ENCODE measurements around the gene PHLDA3.

Gene PHLDA3

GRCh38 chr1:201511941-201512539 is 43.1 kb upstream of the PHLDA3 start:
- no peaks in the 10 kb centered on the region for H4K20me1 ChIP-seq (ENCODE audit: insufficient read depth, low read length)
- peak overlapping the region; percentile 60 for H3K9ac ChIP-seq (ENCODE audit: low read length)
- H3K4me3 ChIP-seq (ENCODE audit: low read length) = peak overlapping the region; percentile 65
- TF ChIP-seq EZH2phosphoT487 (IDR thresholded peaks at IDR 0.05; ENCODE audit: low read depth) = no peak
- TF ChIP-seq CTCF (IDR thresholded peaks at IDR 0.05; ENCODE audit: low read depth, low read length) = no peak
- H2AFZ ChIP-seq (ENCODE audit: low read depth, low read length) = no peak overlapping the region
- peaks cover 9% of the 10 kb centered on the region for H3K36me3 ChIP-seq (replicated peaks; ENCODE audit: low read depth, low read length)
- H3K4me1 ChIP-seq (ENCODE audit: low read length) = peaks cover 54% of the 10 kb centered on the region
- H3K27ac ChIP-seq (ENCODE audit: low read length) = peak overlapping the region; percentile 83
- no peaks in the 10 kb centered on the region for H3K9me3 ChIP-seq (ENCODE audit: insufficient read depth, low read length)
- no peaks in the 10 kb centered on the region for H3K27me3 ChIP-seq (ENCODE audit: low read depth, low read length)
- H3K4me2 ChIP-seq (ENCODE audit: low read length) = peak overlapping the region; percentile 79
- H3K79me2 ChIP-seq (ENCODE audit: low read length) = peaks cover 8% of the 10 kb centered on the region; the same call in 1 of the 2 replicates

- TF ChIP-seq CTCF (IDR thresholded peaks at IDR 0.05; ENCODE audit: low read depth, low read length) (no peak), EZH2phosphoT487 (IDR thresholded peaks at IDR 0.05; ENCODE audit: low read depth) (no peak)
- Histone ChIP-seq H3K27ac (ENCODE audit: low read length) (peak overlapping the region; percentile 83), H3K36me3 (replicated peaks; ENCODE audit: low read depth, low read length) (peaks cover 9% of the 10 kb centered on the region), H3K9me3 (ENCODE audit: insufficient read depth, low read length) (no peaks in the 10 kb centered on the region), H4K20me1 (ENCODE audit: insufficient read depth, low read length) (no peaks in the 10 kb centered on the region), H3K4me1 (ENCODE audit: low read length) (peaks cover 54% of the 10 kb centered on the region), H3K27me3 (ENCODE audit: low read depth, low read length) (no peaks in the 10 kb centered on the region), H2AFZ (ENCODE audit: low read depth, low read length) (no peak overlapping the region), H3K79me2 (ENCODE audit: low read length) (peaks cover 12% of the 10 kb centered on the region), H3K9ac (ENCODE audit: low read length) (peak overlapping the region; percentile 60), H3K4me3 (ENCODE audit: low read length) (peak overlapping the region; percentile 65), H3K4me2 (ENCODE audit: low read length) (peak overlapping the region; percentile 79)
These were observed 42.5 kb upstream of the PHLDA3 start for GRCh38 chr1:201511396-201511940.

DNA sequence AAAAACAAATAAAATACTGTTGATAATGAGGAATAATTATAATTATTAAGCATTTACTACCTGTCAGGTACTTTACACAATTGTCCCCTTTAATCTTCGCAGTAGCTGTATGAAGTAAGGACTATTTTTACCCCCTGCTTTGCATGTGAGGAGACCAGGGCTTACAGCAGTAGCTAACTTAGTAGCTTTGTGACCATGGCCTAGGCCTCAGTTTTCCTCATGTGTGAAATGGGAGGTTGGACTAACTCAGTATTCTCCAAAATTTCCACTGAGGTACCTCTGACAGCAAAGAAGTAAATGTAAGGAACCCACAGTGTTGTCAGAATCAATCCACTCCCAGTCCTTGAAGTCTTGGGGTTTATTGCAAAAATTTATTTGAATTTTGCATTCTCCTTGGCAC is 41.7 kb upstream of the PHLDA3 start:
- Histone ChIP-seq H3K4me1 (ENCODE audit: low read length) (peaks cover 59% of the 10 kb centered on the region), H3K9me3 (ENCODE audit: insufficient read depth, low read length) (no peaks in the 10 kb centered on the region), H3K27me3 (ENCODE audit: low read depth, low read length) (no peaks in the 10 kb centered on the region), H4K20me1 (ENCODE audit: insufficient read depth, low read length) (no peaks in the 10 kb centered on the region), H3K79me2 (ENCODE audit: low read length) (peaks cover 19% of the 10 kb centered on the region), H3K9ac (ENCODE audit: low read length) (peak overlapping the region; percentile 28; the same call in 1 of the 2 replicates), H3K4me3 (ENCODE audit: low read length) (peak overlapping the region; percentile 9; the same call in 1 of the 2 replicates), H3K27ac (ENCODE audit: low read length) (peak overlapping the region; percentile 83), H3K4me2 (ENCODE audit: low read length) (peak overlapping the region; percentile 79), H2AFZ (ENCODE audit: low read depth, low read length) (no peak overlapping the region), H3K36me3 (replicated peaks; ENCODE audit: low read depth, low read length) (peaks cover 9% of the 10 kb centered on the region)
- TF ChIP-seq EZH2phosphoT487 (IDR thresholded peaks at IDR 0.05; ENCODE audit: low read depth) (no peak), CTCF (IDR thresholded peaks at IDR 0.05; ENCODE audit: low read depth, low read length) (no peak)

DNA sequence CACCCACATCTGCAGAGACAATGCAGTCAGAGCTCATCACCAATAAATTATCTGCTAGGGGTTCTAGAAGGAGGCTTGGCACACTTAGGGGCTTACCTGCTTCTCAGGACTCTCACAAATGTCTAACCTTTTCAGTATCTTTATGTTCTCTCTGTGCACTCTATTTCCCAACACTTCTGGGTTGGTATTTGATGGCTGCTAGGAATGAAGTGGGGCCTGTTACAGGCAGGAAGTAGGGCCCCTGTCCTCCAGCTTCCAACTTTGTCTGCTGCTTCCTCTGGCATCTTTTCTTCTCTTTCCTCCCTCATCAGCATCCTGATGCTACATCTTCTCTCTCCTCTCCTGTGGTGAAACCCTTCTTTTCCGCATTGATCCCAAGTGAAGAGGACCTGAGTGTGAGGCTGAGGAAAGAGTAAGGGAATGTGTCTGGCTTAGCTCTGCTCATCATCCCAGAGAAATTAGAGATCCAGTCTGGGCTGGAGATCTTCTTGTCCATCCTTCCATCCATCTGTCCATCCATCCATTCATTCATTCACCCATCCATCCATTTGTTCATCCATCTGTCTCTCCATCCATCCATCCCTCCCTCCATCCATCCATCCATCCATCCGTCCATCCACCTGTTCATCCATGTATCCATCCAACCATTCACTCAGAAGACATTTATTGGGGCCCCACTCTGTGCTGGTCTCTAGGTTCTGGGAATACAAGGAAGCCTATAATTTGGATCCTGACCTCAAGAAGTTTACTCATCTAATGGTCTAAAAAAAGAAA is 40.8 kb upstream of the PHLDA3 start:
- Histone ChIP-seq H2AFZ (ENCODE audit: low read depth, low read length) (no peak overlapping the region), H3K4me1 (ENCODE audit: low read length) (peaks cover 68% of the 10 kb centered on the region), H3K27me3 (ENCODE audit: low read depth, low read length) (no peaks in the 10 kb centered on the region), H3K36me3 (replicated peaks; ENCODE audit: low read depth, low read length) (peaks cover 11% of the 10 kb centered on the region), H3K9me3 (ENCODE audit: insufficient read depth, low read length) (no peaks in the 10 kb centered on the region), H3K9ac (ENCODE audit: low read length) (no peak overlapping the region), H4K20me1 (ENCODE audit: insufficient read depth, low read length) (peaks cover 4% of the 10 kb centered on the region; the same call in 1 of the 2 replicates), H3K4me2 (ENCODE audit: low read length) (no peak overlapping the region), H3K79me2 (ENCODE audit: low read length) (peaks cover 29% of the 10 kb centered on the region), H3K27ac (ENCODE audit: low read length) (no peak overlapping the region), H3K4me3 (ENCODE audit: low read length) (no peak overlapping the region)
- no peak for TF ChIP-seq EZH2phosphoT487 (IDR thresholded peaks at IDR 0.05; ENCODE audit: low read depth)
- no peak for TF ChIP-seq CTCF (IDR thresholded peaks at IDR 0.05; ENCODE audit: low read depth, low read length)

All from OCI-LY3 (cell line).